GM21723 (cell line): ENCODE results near the gene ZNF567.

Experiments
- ATAC-seq: cut with Tn5 transposase; IDR thresholded peaks from one replicate; pipeline ENCODE4 v1.9.1; 2021; ENCODE audit warnings: mild to moderate bottlenecking, moderate library complexity; ENCODE audit not compliant: unreplicated experiment

Gene ZNF567

DNA sequence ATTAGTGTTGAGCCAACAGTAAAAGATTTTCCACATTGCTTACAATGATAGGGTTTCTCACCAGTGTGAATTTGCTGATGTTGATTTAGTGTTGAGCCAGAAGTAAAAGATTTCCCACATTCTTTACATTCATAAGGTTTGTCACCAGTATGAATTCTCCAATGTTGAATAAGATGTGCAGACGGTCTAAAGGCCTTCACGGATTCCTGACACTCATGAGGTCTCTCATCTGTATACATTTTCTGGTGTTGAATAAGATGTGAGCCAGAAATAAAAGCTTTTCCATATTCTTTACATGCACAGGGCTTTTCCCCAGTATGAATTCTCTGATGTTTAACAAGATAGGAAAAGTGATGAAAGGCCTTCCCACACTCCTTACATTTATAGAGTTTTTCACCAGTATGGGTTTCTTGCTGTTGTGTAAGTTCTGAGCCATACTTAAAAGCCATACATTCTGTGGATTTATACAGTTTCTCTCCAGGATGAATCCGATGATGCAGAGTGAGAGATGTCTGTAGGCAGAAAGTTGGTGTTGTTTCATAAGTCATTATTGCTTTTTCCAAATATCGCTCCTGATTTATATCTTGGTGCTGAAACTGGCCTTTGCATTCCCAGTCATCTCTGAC is 62.8 kb downstream of the ZNF567 start:
- ATAC-seq = no peak
